AG09319 (cell line): ENCODE data around the gene PLCG1.

Experiments used
- DNase-seq: peaks from one replicate; pipeline ENCODE4 v3.0.0-alpha.2; 2010; ENCODE audit warnings: low read depth; ENCODE audit errors: extremely low read depth
- TF ChIP-seq, protein P1 (sequence below): IDR thresholded peaks from 2 replicates; pipeline ENCODE4 v1.5.1; 2011; ENCODE audit warnings: low read depth, mild to moderate bottlenecking, inconsistent platforms, low read length, moderate library complexity

Gene PLCG1

GRCh38 chr20:41196653-41197225 is 59.4 kb downstream of the PLCG1 start:
- TF ChIP-seq, protein P1, sequence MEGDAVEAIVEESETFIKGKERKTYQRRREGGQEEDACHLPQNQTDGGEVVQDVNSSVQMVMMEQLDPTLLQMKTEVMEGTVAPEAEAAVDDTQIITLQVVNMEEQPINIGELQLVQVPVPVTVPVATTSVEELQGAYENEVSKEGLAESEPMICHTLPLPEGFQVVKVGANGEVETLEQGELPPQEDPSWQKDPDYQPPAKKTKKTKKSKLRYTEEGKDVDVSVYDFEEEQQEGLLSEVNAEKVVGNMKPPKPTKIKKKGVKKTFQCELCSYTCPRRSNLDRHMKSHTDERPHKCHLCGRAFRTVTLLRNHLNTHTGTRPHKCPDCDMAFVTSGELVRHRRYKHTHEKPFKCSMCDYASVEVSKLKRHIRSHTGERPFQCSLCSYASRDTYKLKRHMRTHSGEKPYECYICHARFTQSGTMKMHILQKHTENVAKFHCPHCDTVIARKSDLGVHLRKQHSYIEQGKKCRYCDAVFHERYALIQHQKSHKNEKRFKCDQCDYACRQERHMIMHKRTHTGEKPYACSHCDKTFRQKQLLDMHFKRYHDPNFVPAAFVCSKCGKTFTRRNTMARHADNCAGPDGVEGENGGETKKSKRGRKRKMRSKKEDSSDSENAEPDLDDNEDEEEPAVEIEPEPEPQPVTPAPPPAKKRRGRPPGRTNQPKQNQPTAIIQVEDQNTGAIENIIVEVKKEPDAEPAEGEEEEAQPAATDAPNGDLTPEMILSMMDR: no peak
- DNase-seq: no peak

DNA sequence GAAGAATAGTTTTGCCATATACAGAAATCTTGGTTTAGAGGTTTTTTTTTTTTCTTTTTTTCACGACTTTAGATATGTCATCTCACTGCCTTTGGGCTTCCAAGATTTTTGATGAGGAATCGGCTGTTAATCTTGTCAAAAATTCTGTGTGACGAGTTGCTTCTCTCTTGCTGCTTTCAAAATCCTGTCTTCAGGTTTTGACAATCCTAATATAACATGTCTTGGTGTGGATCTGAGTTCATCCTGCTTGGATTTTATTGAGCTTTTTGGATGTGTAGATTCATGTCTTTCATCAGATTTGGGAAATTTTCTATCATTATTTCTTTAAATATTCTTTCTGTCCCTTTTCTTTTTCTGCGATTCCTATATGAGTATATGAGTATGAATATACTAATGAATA is 61.1 kb downstream of the PLCG1 start:
- no peak for DNase-seq
- TF ChIP-seq, protein P1: no peak

DNA sequence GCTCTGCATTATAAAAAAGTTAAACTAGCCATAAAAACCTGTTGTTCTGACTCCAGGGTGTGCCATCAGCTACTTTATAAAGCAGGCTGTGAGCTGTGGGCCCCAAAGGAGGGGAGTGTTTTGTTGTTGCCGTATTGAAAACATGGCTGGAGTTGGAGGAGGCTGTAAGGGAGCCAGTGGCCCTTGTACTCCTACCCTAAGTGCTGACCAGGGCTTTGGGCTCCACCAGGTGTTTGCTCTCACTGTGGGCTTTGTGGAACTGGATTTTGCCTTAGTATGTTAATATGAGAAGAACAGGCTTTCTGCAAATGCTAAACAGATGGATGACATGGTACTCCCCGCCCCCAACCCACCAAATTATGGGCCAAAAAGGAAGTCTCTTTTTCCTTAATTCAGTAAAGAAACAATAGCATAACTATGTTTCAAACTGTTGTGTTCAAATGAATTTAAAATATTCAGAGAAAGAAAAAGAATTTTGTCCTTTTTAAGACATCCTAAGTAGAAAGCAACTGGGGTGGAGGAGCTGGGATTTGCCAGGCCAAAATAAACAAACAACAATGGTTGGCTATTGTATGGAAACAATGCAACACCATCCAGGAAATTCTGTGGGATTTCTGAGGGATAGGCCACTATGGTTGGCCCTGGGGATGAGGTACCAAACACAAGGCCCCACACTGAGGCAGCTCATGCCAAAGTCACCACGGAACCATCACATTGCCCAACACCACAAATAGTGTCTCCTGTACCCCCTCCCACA is 63.3 kb downstream of the PLCG1 start:
- no peak for DNase-seq
- TF ChIP-seq, protein P1: no peak

DNA sequence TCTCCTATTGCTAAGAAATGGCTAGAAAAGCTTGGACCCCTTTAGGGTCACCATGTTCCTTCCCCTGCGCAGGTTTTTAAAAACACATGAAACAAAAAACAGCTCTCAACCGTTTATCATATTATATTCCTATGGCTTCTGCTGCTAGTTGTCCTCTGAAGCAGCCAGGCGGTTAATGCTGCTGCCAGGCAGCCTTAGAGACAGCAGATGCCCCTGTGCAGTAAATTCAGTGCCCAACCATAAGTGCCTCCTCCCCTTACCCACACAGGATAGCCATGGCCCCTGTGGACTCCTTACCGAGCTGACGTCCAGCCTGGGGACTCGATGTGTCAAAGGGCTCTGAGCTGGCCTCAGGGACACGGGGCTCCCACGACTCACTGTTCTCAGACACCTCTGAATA is 64.4 kb downstream of the PLCG1 start:
- TF ChIP-seq, protein P1: no peak
- no peak for DNase-seq

DNA sequence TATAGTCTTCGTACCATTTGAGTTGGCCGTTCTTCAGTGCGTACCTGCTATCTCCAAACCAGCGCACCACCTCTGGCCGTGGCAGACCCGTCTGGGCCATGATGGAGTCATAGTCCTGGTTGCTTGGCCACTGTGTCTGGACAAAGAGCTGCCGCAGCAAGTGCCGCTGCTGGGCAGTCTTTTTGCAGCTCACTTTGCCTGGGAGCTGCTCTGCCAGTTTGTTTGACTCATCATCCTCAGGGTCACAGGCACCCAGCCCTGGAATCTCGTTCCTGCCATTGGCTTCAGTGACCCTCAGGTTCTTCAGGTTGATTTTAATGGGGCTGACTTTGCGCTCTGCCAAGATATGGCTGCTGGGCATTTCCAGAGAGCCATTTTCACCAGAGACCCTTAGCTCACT is 65.1 kb downstream of the PLCG1 start:
- no peak for DNase-seq
- TF ChIP-seq, protein P1: no peak

DNA sequence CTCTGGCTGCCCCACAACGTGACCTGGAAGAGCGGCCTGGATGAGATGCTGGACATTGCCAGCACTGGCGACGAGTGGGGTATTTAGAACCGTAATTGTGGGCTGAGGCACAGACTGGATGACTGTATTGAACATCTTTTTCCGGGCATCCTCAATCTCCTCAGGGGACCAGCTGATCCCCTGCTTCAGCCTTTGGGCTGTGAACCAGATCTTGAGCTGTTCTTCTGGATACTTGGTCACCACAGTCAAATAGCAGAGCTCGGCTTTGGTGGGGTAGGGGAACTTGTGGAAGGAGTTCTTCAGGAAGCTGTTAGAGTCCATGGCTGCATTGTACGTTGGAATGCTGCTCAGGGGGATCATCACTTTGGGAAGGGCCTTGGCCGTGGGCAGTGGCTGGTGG is 66.3 kb downstream of the PLCG1 start:
- TF ChIP-seq, protein P1: no peak
- DNase-seq: no peak
